Progenitor cell of endocrine pancreas (in vitro differentiated cells): Measurements from ENCODE around the gene TRIM72. TPM values are rescaled to one million over a fixed set of nuclear protein-coding genes. Genes with fewer than 3 reads are reported as not detected.

ENCODE experiments used
- DNase-seq: peaks from one replicate; pipeline ENCODE4 v3.0.0; 2021; ENCODE audit warnings: low spot score; ENCODE audit not compliant: unreplicated experiment
- H3K27ac Mint-ChIP-seq: 2 replicates; pipeline ENCODE4 v1.8.0; 2021; ENCODE audit warnings: mild to moderate bottlenecking, moderate library complexity, mixed read lengths
- H3K27me3 Mint-ChIP-seq: 2 replicates; pipeline ENCODE4 v1.8.0; 2021; ENCODE audit warnings: mixed read lengths
- H3K36me3 Mint-ChIP-seq: 2 replicates; pipeline ENCODE4 v1.8.0; 2022; ENCODE audit warnings: mixed read lengths; ENCODE audit not compliant: insufficient read depth
- H3K4me1 Mint-ChIP-seq: 2 replicates; pipeline ENCODE4 v1.8.0; 2021; ENCODE audit warnings: low read depth, mixed read lengths
- H3K4me3 Mint-ChIP-seq: 2 replicates; pipeline ENCODE4 v1.8.0; 2021; ENCODE audit warnings: low read depth, mild to moderate bottlenecking, moderate library complexity, mixed read lengths
- H3K9me3 Mint-ChIP-seq: 2 replicates; pipeline ENCODE4 v1.8.0; 2021; ENCODE audit warnings: low read depth, mixed read lengths
- CTCF ChIP-seq: fragments of 200-600 bp; sonication (generic); IDR thresholded peaks from one replicate; pipeline ENCODE4 v1.5.0; 2021; ENCODE audit warnings: antibody characterized with exemption, mild to moderate bottlenecking; ENCODE audit not compliant: unreplicated experiment
- total RNA-seq: library from RNA; stranded (reverse); gene quantifications from 2 replicates; pipeline ENCODE4 v1.2.1, GENCODE V29; 2021

The TRIM72 gene
- total RNA-seq, 1 donor from 2014 or later = 0.14 TPM

GRCh38 chr16:31246296-31246695, 32.4 kb downstream of the TRIM72 start:
- TF ChIP-seq CTCF = no peak
- Mint-ChIP-seq H3K27me3 (peaks cover 7% of the 10 kb centered on the region), H3K9me3 (peaks cover 3% of the 10 kb centered on the region), H3K4me1 (no peaks in the 10 kb centered on the region), H3K36me3 (no peaks in the 10 kb centered on the region), H3K27ac (no peak overlapping the region), H3K4me3 (no peak overlapping the region)
- DNase-seq = no peak

DNA sequence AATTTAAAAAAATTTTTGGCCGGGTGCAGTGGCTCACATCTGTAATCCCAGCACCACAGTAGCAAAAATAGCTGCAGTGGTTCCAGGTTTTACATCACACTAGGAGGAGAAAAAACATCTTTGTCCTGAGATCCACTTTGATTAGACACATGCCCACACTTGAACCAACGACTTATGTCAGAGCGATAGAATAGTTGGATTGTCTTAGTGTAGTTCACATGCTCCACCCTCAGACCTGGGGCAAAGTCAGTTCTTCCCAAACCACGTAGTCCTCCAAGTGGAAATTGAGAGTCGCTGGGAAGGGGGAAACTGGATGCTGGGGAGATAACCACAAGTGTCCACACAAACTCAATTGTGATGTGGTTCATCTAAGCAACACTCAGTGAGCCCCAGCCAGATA, 34.4 kb downstream of the TRIM72 start:
- TF ChIP-seq CTCF = no peak
- Mint-ChIP-seq H3K9me3 (peaks cover 3% of the 10 kb centered on the region), H3K36me3 (no peaks in the 10 kb centered on the region), H3K4me3 (no peak overlapping the region), H3K27ac (no peak overlapping the region), H3K4me1 (no peaks in the 10 kb centered on the region), H3K27me3 (peaks cover 17% of the 10 kb centered on the region)
- DNase-seq = no peak

DNA sequence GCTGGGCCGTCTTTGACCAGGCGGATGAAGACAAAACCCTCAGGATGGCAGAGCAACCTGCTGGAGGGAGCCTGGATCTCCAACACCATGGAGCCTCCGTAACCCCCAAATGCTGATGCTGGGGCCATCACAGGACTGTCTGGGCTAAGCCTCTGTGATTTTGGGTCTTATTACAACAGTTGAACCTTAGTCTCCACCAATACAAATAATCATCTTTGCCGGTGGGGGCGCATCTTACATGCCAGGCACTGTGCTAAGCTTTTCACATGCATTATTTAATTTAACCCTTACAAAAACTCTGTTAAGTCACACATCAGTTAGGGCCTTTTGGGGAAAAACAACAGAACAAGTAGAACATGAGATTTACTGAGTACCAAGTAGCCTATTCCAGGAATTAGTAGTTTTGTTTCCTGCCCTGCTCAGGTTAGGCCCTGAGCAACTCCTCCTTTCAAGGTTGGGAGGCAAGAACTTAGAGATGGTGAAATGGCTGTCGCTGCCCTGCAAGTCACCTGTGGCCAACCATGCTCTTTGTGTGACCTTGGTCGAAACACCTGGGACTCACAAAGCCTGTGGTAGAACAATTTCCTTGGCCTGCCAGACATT, 37.0 kb downstream of the TRIM72 start:
- no peak for TF ChIP-seq CTCF
- Mint-ChIP-seq H3K4me1 (no peaks in the 10 kb centered on the region), H3K36me3 (no peaks in the 10 kb centered on the region), H3K27me3 (peaks cover 17% of the 10 kb centered on the region), H3K9me3 (no peaks in the 10 kb centered on the region), H3K4me3 (no peak overlapping the region), H3K27ac (no peak overlapping the region)
- DNase-seq = no peak

DNA sequence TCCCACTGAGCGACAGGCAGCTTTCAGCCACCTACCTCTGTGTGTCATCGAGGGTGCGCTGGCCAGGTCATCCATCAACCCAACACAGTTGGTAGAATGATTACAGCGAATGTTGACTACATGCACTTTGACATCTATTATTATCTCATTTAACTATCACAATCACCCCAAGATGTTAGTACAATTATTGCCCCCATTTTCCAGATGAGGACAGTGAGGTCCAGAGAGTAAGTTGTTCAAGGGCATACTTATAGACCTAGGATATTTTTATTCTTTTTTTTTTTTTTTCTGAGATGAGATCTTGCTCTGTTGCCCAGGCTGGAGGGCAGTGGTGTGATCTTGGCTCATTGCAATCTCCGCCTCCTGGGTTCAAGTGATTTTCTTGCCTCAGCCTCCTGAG, 37.5 kb downstream of the TRIM72 start:
- peak overlapping the region; percentile 24 for H3K27ac Mint-ChIP-seq
- H3K9me3 Mint-ChIP-seq = no peaks in the 10 kb centered on the region
- DNase-seq = no peak
- no peak for TF ChIP-seq CTCF
- H3K27me3 Mint-ChIP-seq = peaks cover 16% of the 10 kb centered on the region
- H3K4me3 Mint-ChIP-seq = no peak overlapping the region
- no peaks in the 10 kb centered on the region for H3K36me3 Mint-ChIP-seq
- no peaks in the 10 kb centered on the region for H3K4me1 Mint-ChIP-seq

DNA sequence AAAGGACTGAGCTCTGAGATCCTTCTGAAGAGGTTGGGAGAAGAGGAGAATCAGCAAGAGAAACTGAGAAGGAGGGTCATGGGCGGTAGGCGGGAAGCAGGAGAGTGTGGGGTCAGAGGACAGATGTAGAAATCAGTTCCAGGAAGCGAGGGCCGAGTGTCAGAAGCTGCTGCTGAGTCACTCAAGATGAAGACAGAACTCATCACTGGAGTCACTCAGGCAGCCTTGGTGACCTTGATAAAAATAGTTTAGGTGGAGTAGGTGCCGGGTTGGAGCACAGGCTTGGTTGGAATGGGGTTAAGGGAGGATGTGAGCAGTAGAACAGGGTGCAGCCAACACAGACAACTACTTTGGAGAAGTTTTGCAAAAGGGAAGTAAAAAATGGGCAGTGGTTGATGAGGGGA, 39.7 kb downstream of the TRIM72 start:
- H3K27me3 Mint-ChIP-seq = peaks cover 16% of the 10 kb centered on the region
- H3K27ac Mint-ChIP-seq = no peak overlapping the region
- no peak overlapping the region for H3K4me3 Mint-ChIP-seq
- H3K4me1 Mint-ChIP-seq = no peaks in the 10 kb centered on the region
- TF ChIP-seq CTCF = no peak
- H3K36me3 Mint-ChIP-seq = no peaks in the 10 kb centered on the region
- no peaks in the 10 kb centered on the region for H3K9me3 Mint-ChIP-seq
- DNase-seq = no peak
